Activated B cell treated with CpG ODN at 0.5 μM for 24 hours (primary cell): Measurements from ENCODE around the gene HOXB8. TPM values are rescaled to one million over a fixed set of nuclear protein-coding genes. Genes with fewer than 3 reads are reported as not detected.

ENCODE experiments used
- ATAC-seq: fragments of 200-7000 bp; cut with Tn5 transposase; one replicate; pipeline ENCODE4 v1.10.0; 2021; ENCODE audit warnings: low read depth, mild to moderate bottlenecking, moderate library complexity
- CTCF ChIA-PET: fragments of 350-600 bp; sonication (Branson Sonifier 250); formaldehyde crosslinking; loops from one replicate; lab custom pipeline; 2021; ENCODE audit warnings: antibody characterized with exemption; lab: Charles Lee
- POLR2A ChIA-PET: fragments of 350-600 bp; sonication (Branson Sonifier 250); formaldehyde crosslinking; loops from one replicate; lab custom pipeline; 2021; ENCODE audit warnings: antibody characterized with exemption; lab: Charles Lee
- DNase-seq: peaks from one replicate; pipeline ENCODE4 v3.0.0; 2022
- H3K27ac Mint-ChIP-seq: one replicate; pipeline ENCODE4 v1.8.0; 2020; ENCODE audit warnings: mixed read lengths
- H3K27me3 Mint-ChIP-seq: one replicate; pipeline ENCODE4 v1.8.0; 2021; ENCODE audit warnings: mixed read lengths
- H3K36me3 Mint-ChIP-seq: one replicate; pipeline ENCODE4 v1.8.0; 2021; ENCODE audit warnings: low read depth, mixed read lengths
- H3K4me1 Mint-ChIP-seq: one replicate; pipeline ENCODE4 v1.8.0; 2021; ENCODE audit warnings: mixed read lengths
- H3K4me3 Mint-ChIP-seq: one replicate; pipeline ENCODE4 v1.8.0; 2020; ENCODE audit warnings: mild to moderate bottlenecking, mixed read lengths
- H3K9me3 Mint-ChIP-seq: one replicate; pipeline ENCODE4 v1.8.0; 2020; ENCODE audit warnings: mixed read lengths
- CTCF ChIP-seq: fragments of 200-600 bp; IDR thresholded peaks from one replicate; pipeline ENCODE4 v1.8.0; 2022; ENCODE audit warnings: antibody characterized with exemption, mild to moderate bottlenecking
- intact Hi-C: fragments of 100-400 bp; cut with micrococcal nuclease; formaldehyde crosslinking; loops from one replicate; pipeline ENCODE4 v1.15.1; 2024
- total RNA-seq: library from RNA; stranded (reverse); gene quantifications from 2 replicates; pipeline ENCODE4 v1.2.3, GENCODE V29; 2022

Gene HOXB8
- total RNA-seq, 1 donor from 2014 or later, result not detected

- intact Hi-C loops, result loop anchor here (2.0 kb wide), 1 partner anchor 15 kb away; no protein-coding TSS in a partner anchor
- peaks cover 4% of the 10 kb centered on the region for H3K4me1 Mint-ChIP-seq
- no peak for TF ChIP-seq CTCF
- no peaks in the 10 kb centered on the region for H3K36me3 Mint-ChIP-seq
- H3K27me3 Mint-ChIP-seq, result peaks cover 26% of the 10 kb centered on the region
- DNase-seq, result no peak
- no peaks in the 10 kb centered on the region for H3K9me3 Mint-ChIP-seq
- ATAC-seq, result no peak
- no peak overlapping the region for H3K4me3 Mint-ChIP-seq
- no peak overlapping the region for H3K27ac Mint-ChIP-seq
- ChIA-PET POLR2A (interaction anchor here (0.7 kb wide), 1 partner anchor 122 kb away, joined by 3 read pairs; no protein-coding TSS in a partner anchor), CTCF (interaction anchor here (1.1 kb wide), 1 partner anchor 19 kb away, joined by 3 read pairs; no protein-coding TSS in a partner anchor)
These were observed 47.3 kb downstream of the HOXB8 start for GRCh38 chr17:48567646-48568354.

DNA sequence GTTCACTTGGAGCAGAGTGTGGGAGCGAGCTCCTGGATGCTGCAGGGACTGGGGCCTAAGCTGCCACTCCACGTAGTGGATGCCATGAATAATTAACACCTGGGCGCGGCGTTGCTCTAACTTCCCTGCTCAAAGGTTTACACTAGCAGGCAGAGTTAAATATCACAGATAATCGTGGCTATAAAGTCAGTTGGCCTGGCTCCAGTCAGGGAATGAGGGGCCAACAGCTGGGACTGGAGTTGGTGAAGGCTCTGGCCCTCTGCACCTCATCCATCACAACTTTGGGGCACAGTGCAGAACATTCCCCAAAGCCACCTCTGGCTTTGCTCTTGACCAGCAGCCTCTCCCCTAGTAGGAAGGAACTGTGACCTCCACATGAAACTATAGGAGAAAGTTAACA, 47.9 kb downstream of the HOXB8 start:
- ChIA-PET POLR2A (no interaction called here), CTCF (no interaction called here)
- Mint-ChIP-seq H3K27me3 (peaks cover 26% of the 10 kb centered on the region), H3K9me3 (no peaks in the 10 kb centered on the region), H3K4me1 (peaks cover 4% of the 10 kb centered on the region), H3K4me3 (no peak overlapping the region), H3K27ac (no peak overlapping the region), H3K36me3 (no peaks in the 10 kb centered on the region)
- TF ChIP-seq CTCF, result no peak
- no peak for ATAC-seq
- intact Hi-C loops, result loop anchor here (2.0 kb wide), 1 partner anchor 14 kb away; no protein-coding TSS in a partner anchor
- no peak for DNase-seq

DNA sequence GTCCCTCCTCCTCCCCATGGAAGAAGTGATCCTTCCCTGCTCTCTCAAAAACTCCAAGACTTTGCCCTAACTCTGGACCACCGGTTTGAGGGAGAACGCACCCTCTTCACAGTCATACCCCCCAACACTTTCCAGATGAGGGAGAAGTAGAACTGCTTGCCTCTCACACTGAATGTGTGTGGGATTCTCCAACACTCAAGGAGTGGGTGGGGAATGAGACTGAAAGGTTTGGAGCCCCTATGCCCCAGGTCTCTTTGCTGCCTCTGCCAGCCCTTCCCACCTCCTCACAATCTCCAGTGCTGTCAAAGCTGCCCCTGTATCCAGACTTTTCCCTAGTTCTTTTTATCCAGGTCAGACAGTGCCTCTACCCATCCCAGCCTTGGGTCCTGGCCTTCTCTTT, 48.4 kb downstream of the HOXB8 start:
- ATAC-seq (no peak), DNase-seq (no peak)
- Mint-ChIP-seq H3K4me1 (peaks cover 4% of the 10 kb centered on the region), H3K27me3 (peaks cover 25% of the 10 kb centered on the region), H3K9me3 (no peaks in the 10 kb centered on the region), H3K36me3 (no peaks in the 10 kb centered on the region), H3K4me3 (no peak overlapping the region), H3K27ac (no peak overlapping the region)
- POLR2A ChIA-PET, result no interaction called here
- intact Hi-C loops, result loop anchor here (2.0 kb wide), 1 partner anchor 14 kb away; no protein-coding TSS in a partner anchor
- no peak for TF ChIP-seq CTCF
- CTCF ChIA-PET, result no interaction called here

- DNase-seq (no peak), ATAC-seq (no peak)
- Mint-ChIP-seq H3K4me3 (no peak overlapping the region), H3K9me3 (no peaks in the 10 kb centered on the region), H3K4me1 (peaks cover 4% of the 10 kb centered on the region), H3K27ac (no peak overlapping the region), H3K27me3 (peaks cover 23% of the 10 kb centered on the region), H3K36me3 (no peaks in the 10 kb centered on the region)
- ChIA-PET CTCF (interaction anchor here (0.6 kb wide), 1 partner anchor 250 kb away, joined by 3 read pairs; no protein-coding TSS in a partner anchor), POLR2A (no interaction called here)
- TF ChIP-seq CTCF, result no peak
- intact Hi-C loops, result loop anchor here (2.0 kb wide), 1 partner anchor 13 kb away; no protein-coding TSS in a partner anchor
These were observed 49.0 kb downstream of the HOXB8 start for GRCh38 chr17:48565925-48566710.

GRCh38 chr17:48565022-48565554, 50.0 kb downstream of the HOXB8 start:
- peaks cover 25% of the 10 kb centered on the region for H3K27me3 Mint-ChIP-seq
- no peak for ATAC-seq
- POLR2A ChIA-PET, result no interaction called here
- H3K9me3 Mint-ChIP-seq, result no peaks in the 10 kb centered on the region
- no peak for TF ChIP-seq CTCF
- peaks cover 4% of the 10 kb centered on the region for H3K4me1 Mint-ChIP-seq
- no peaks in the 10 kb centered on the region for H3K36me3 Mint-ChIP-seq
- intact Hi-C loops, result no loop called here
- no peak overlapping the region for H3K27ac Mint-ChIP-seq
- H3K4me3 Mint-ChIP-seq, result no peak overlapping the region
- CTCF ChIA-PET, result no interaction called here
- DNase-seq, result no peak
